GM12891 (cell line): Measurements from ENCODE around the gene MTA2.
"Not testable (repeated sequence)": the region's sequence is repeated elsewhere in the genome, so short reads cannot be mapped to it uniquely, and the experiment has no call there.

Experiments
- DNase-seq: peaks from one replicate; pipeline ENCODE4 v3.0.0; 2011; ENCODE audit warnings: low spot score; ENCODE audit not compliant: insufficient read length
- FAIRE-seq: peaks from 2 replicates; lab custom pipeline; 2011; peaks lifted over from hg19 to GRCh38; lab: Jason Lieb, UNC
- PAX5 ChIP-seq: IDR thresholded peaks from 2 replicates; pipeline ENCODE4 v1.6.1; 2011; ENCODE audit warnings: low read length, moderate library complexity, mild to moderate bottlenecking; ENCODE audit not compliant: insufficient read depth, severe bottlenecking
- POLR2A ChIP-seq: IDR thresholded peaks from 2 replicates; pipeline ENCODE4 v1.6.1; 2011; ENCODE audit warnings: low read depth, low read length, control low read depth
- POLR2AphosphoS5 ChIP-seq: IDR thresholded peaks from 2 replicates; pipeline ENCODE4 v1.6.1; 2011; ENCODE audit warnings: low read depth, low read length, control low read depth
- POU2F2 ChIP-seq: IDR thresholded peaks from 2 replicates; pipeline ENCODE4 v1.6.1; 2011; ENCODE audit warnings: low read depth, mild to moderate bottlenecking, control low read depth, low read length, moderate library complexity
- SPI1 ChIP-seq: IDR thresholded peaks from 2 replicates; pipeline ENCODE4 v1.6.1; 2011; ENCODE audit warnings: low read depth, low read length, control low read depth
- TAF1 ChIP-seq: IDR thresholded peaks from 2 replicates; pipeline ENCODE4 v1.6.1; 2011; ENCODE audit warnings: low read depth, low read length, control low read depth

Gene MTA2

GRCh38 chr11:62555464-62556107, 46.1 kb downstream of the MTA2 start:
- FAIRE-seq = peak; percentile 82

GRCh38 chr11:62554387-62555167, 47.1 kb downstream of the MTA2 start:
- DNase-seq (no peak), FAIRE-seq (no peak)
- no peak for TF ChIP-seq TAF1
- TF ChIP-seq POLR2A = no peak
- no peak for TF ChIP-seq POU2F2
- no peak for TF ChIP-seq POLR2AphosphoS5
- TF ChIP-seq SPI1 = no peak
- TF ChIP-seq PAX5 = no peak

More at GRCh38 chr11:62555464-62556107, 46.1 kb downstream of the MTA2 start:
- no peak for DNase-seq
- TF ChIP-seq PAX5 = no peak
- no peak for TF ChIP-seq POLR2A
- TF ChIP-seq POLR2AphosphoS5 = no peak
- no peak for TF ChIP-seq TAF1
- TF ChIP-seq POU2F2 = 0 out of 2 replicates have a peak, but pooled peaks have one; percentile 33
- TF ChIP-seq SPI1 = peak; percentile 100

- TF ChIP-seq POLR2AphosphoS5 (no peak), POU2F2 (no peak), TAF1 (no peak), SPI1 (no peak)
- DNase-seq (no peak), FAIRE-seq (no peak)
Measured at GRCh38 chr11:62553839-62554361, 47.8 kb downstream of the MTA2 start.

- TF ChIP-seq POU2F2 (no peak), SPI1 (no peak), PAX5 (no peak), POLR2AphosphoS5 (no peak), POLR2A (no peak), TAF1 (no peak)
- DNase-seq (no peak), FAIRE-seq (no peak)
Measured at GRCh38 chr11:62553080-62553838, 48.4 kb downstream of the MTA2 start.

GRCh38 chr11:62552485-62553079, 49.1 kb downstream of the MTA2 start:
- TF ChIP-seq TAF1 (no peak), PAX5 (no peak), SPI1 (no peak), POLR2AphosphoS5 (no peak), POLR2A (no peak), POU2F2 (no peak)
- no peak for DNase-seq
- FAIRE-seq = no peak

GRCh38 chr11:62550478-62550877, 51.2 kb downstream of the MTA2 start:
- not testable (repeated sequence) for FAIRE-seq, DNase-seq

- TF ChIP-seq SPI1 (no peak), POLR2AphosphoS5 (no peak), POU2F2 (no peak), TAF1 (no peak), POLR2A (no peak), PAX5 (no peak)
- FAIRE-seq (no peak), DNase-seq (no peak)
Measured at GRCh38 chr11:62548545-62549335, 52.9 kb downstream of the MTA2 start.

GRCh38 chr11:62547691-62548281, 53.9 kb downstream of the MTA2 start:
- TF ChIP-seq POLR2A (no peak), PAX5 (no peak), POLR2AphosphoS5 (no peak), POU2F2 (no peak), SPI1 (no peak), TAF1 (no peak)
- no peak for FAIRE-seq
- DNase-seq = no peak
